Measurements from ENCODE around the gene RNH1. TPM values are rescaled to one million over a fixed set of nuclear protein-coding genes. Genes with fewer than 3 reads are reported as not detected.

The RNH1 gene
- total and polyA plus RNA-seq, 2 experiments from 2014 or later: 105 to 199 TPM

DNA sequence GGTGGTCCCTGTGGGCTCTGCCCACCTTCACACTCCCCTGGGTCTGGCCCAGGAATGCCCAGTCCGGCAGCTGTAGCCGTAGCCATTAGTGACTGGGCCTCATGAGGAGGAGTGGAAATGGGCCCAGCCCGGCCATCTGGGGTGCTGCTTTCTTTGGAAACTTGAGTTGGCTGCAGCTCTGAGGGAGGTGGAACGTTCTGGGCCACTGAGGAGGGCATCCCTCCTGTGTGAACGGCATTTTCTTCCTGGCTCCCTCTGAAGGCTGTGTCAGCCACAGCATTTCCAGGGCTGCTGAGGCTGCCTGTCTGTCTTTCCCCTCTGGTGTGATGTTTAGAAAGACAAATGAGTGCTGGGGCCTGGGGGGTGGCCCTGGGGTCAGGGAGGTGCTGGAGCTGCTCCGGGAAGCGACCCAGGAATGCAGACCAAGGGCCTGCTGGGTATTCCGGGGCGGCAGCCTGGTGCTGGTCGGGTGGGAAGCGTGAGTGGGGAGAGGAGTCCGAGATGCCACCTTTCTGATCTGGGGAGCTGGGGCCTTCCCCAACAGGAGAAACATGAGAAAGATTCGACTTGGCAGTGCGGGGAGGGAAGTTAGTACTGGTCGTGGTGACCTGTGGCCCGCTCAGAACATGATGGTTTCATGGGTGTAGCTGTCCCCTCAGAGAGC, 29.9 kb downstream of the RNH1 start:
- Histone ChIP-seq H3K27me3 (no peaks in the 10 kb centered on the region), H3K36me3 (replicated peaks; ENCODE audit: insufficient read depth, low read depth) (no peaks in the 10 kb centered on the region), H3K4me1 (ENCODE audit: insufficient read depth) (no peaks in the 10 kb centered on the region), H3K4me2 (no peak overlapping the region), H3K4me3 (no peak overlapping the region), H3K79me2 (peaks cover 11% of the 10 kb centered on the region), H2AFZ (no peak overlapping the region), H3K9me3 (ENCODE audit: low read depth) (no peaks in the 10 kb centered on the region), H3K27ac (no peak overlapping the region), H4K20me1 (ENCODE audit: insufficient read depth, poor library complexity, severe bottlenecking) (no peaks in the 10 kb centered on the region), H3K9me2 (replicated peaks; ENCODE audit: insufficient read depth) (no peaks in the 10 kb centered on the region)
- no peak for DNase-seq (ENCODE audit: low spot score)
- WGBS (ENCODE audit: low lambda C conversion rate, missing lambda C conversion rate): 93% methylated on average over 13 of the region's 16 CpGs
- no peak for TF ChIP-seq EZH2 (IDR thresholded peaks at IDR 0.05; ENCODE audit: borderline replicate concordance)
- TF ChIP-seq, protein P1, sequence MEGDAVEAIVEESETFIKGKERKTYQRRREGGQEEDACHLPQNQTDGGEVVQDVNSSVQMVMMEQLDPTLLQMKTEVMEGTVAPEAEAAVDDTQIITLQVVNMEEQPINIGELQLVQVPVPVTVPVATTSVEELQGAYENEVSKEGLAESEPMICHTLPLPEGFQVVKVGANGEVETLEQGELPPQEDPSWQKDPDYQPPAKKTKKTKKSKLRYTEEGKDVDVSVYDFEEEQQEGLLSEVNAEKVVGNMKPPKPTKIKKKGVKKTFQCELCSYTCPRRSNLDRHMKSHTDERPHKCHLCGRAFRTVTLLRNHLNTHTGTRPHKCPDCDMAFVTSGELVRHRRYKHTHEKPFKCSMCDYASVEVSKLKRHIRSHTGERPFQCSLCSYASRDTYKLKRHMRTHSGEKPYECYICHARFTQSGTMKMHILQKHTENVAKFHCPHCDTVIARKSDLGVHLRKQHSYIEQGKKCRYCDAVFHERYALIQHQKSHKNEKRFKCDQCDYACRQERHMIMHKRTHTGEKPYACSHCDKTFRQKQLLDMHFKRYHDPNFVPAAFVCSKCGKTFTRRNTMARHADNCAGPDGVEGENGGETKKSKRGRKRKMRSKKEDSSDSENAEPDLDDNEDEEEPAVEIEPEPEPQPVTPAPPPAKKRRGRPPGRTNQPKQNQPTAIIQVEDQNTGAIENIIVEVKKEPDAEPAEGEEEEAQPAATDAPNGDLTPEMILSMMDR (IDR thresholded peaks at IDR 0.05; ENCODE audit: poor library complexity): no peak
- no peak for TF ChIP-seq EZH2phosphoT487 (IDR thresholded peaks at IDR 0.05; ENCODE audit: low read depth, severe bottlenecking, unreplicated experiment)

GRCh38 chr11:476416-476815, 30.6 kb downstream of the RNH1 start:
- no peak overlapping the region for H3K4me2 ChIP-seq
- no peaks in the 10 kb centered on the region for H3K4me1 ChIP-seq (ENCODE audit: insufficient read depth)
- no peaks in the 10 kb centered on the region for H3K36me3 ChIP-seq (replicated peaks; ENCODE audit: insufficient read depth, low read depth)
- no peak overlapping the region for H2AFZ ChIP-seq
- H3K9me2 ChIP-seq (replicated peaks; ENCODE audit: insufficient read depth): no peaks in the 10 kb centered on the region
- H3K4me3 ChIP-seq: no peak overlapping the region
- no peaks in the 10 kb centered on the region for H3K9me3 ChIP-seq (ENCODE audit: low read depth)
- no peak for TF ChIP-seq EZH2phosphoT487 (IDR thresholded peaks at IDR 0.05; ENCODE audit: low read depth, severe bottlenecking, unreplicated experiment)
- no peak for TF ChIP-seq EZH2 (IDR thresholded peaks at IDR 0.05; ENCODE audit: borderline replicate concordance)
- TF ChIP-seq, protein P1 (IDR thresholded peaks at IDR 0.05; ENCODE audit: poor library complexity): no peak
- H3K27ac ChIP-seq: no peak overlapping the region
- no peak for DNase-seq (ENCODE audit: low spot score)
- H3K27me3 ChIP-seq: no peaks in the 10 kb centered on the region
- no peaks in the 10 kb centered on the region for H4K20me1 ChIP-seq (ENCODE audit: insufficient read depth, poor library complexity, severe bottlenecking)
- 97% methylated on average over 15 of the region's 15 CpGs for WGBS (ENCODE audit: low lambda C conversion rate, missing lambda C conversion rate)
- peaks cover 12% of the 10 kb centered on the region for H3K79me2 ChIP-seq

GRCh38 chr11:475941-476340, 31.1 kb downstream of the RNH1 start:
- TF ChIP-seq EZH2phosphoT487 (IDR thresholded peaks at IDR 0.05; ENCODE audit: low read depth, severe bottlenecking, unreplicated experiment): no peak
- TF ChIP-seq, protein P1 (IDR thresholded peaks at IDR 0.05; ENCODE audit: poor library complexity): no peak
- no peak for TF ChIP-seq EZH2 (IDR thresholded peaks at IDR 0.05; ENCODE audit: borderline replicate concordance)
- no peak for DNase-seq (ENCODE audit: low spot score)

More at GRCh38 chr11:475941-476340, 31.1 kb downstream of the RNH1 start:
- Histone ChIP-seq H3K4me2 (no peak overlapping the region), H4K20me1 (ENCODE audit: insufficient read depth, poor library complexity, severe bottlenecking) (no peaks in the 10 kb centered on the region), H3K27me3 (no peaks in the 10 kb centered on the region), H3K9me2 (replicated peaks; ENCODE audit: insufficient read depth) (no peaks in the 10 kb centered on the region), H2AFZ (no peak overlapping the region), H3K9me3 (ENCODE audit: low read depth) (no peaks in the 10 kb centered on the region), H3K79me2 (peaks cover 17% of the 10 kb centered on the region), H3K4me1 (ENCODE audit: insufficient read depth) (no peaks in the 10 kb centered on the region), H3K4me3 (no peak overlapping the region), H3K36me3 (replicated peaks; ENCODE audit: insufficient read depth, low read depth) (no peaks in the 10 kb centered on the region), H3K27ac (no peak overlapping the region)
- 91% methylated on average over 9 of the region's 9 CpGs for WGBS (ENCODE audit: low lambda C conversion rate, missing lambda C conversion rate)
